ENCODE data around the gene STAB1.
"Not testable (repeated sequence)": the region's sequence is repeated elsewhere in the genome, so short reads cannot be mapped to it uniquely, and the experiment has no call there.

STAB1 gene

DNA sequence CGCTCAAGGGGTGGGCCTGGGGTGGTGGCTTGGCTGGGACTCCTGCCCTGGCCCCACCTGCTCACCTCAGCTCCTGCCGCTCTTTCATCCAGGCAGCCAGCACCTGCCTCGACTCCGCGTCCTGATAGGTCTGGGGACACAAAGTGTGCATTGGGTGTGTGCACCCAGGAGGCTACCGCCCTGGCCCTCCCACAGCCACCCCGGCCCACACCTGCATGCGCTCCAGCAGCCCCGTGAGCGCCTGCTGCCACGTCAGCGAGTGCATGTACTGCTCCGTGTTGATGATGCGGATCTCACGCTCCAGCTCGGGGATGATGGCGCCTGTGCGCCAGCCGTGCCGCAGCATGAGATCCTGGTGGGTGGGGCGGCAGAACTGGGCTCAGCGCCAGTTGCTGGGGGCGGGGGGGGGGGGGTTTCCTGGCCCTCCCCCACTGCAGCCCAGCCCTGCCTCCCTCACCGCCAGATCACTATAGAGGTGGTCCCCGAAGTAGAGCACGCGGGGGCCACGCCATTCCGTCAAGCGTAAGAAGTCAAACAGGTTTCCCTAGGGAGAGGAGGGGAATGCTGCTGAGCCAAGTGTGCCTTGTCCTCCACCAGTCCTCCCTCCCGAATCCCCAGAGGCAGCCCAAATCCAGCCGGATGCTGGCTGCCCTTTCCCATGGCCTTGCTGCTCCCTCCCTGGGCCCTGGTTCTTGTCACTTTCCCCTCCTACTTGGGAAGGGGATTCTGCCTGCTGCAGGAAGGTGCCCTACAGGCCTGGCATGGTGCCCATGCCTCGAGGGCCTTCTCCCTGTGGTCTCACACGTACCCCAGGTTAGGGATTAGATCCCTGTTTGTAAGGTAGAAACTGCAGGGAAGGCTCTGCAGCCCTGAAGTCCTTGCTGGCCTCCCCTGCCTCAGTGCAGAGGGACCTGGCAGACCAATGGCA lies 29.9 kb downstream of the STAB1 start:
- no peak for DNase-seq (ENCODE audit: low read depth)

DNA sequence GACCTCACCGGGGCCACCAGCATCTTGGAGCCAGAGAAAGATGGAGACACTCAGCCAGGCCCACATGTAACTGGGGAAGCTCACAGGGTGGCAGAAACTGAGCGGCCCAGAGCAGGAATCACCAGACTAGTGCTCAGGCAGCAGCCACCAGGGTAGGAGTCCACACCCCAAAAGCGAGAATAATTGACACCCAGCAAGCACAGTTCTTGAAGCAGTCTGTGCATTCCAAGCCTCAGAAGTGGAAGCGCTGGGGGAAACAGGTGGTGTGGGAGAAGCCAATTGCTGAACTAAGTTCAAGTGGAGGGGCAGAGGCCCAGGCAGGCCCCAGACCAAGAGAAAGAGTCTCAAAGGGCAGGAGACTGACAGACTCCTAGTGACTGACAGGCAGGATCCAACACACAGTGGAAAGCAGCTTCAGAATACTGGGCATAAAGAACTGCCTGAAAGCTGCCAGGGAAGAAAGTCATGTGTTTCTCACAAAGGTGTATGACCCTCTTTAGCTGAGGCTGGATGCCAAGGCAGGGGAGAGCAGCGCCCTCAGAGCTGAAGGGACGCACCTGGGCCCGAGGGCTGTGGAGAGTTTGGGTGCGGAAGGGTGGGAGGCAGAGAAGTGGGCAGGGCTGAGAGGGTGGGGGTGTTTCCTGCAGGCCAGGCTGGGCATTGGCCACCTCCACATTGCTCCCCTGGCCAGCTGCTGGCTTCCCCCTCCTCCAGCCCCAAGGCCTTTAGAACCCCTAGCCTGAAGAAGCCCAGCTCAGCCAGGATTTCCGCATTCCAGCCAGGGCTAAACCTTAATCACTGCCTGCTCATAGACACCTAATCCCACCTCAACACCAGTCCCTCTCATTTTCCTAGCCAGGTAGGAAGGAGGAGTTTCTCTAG lies 30.8 kb downstream of the STAB1 start:
- DNase-seq (ENCODE audit: low read depth), result no peak

DNA sequence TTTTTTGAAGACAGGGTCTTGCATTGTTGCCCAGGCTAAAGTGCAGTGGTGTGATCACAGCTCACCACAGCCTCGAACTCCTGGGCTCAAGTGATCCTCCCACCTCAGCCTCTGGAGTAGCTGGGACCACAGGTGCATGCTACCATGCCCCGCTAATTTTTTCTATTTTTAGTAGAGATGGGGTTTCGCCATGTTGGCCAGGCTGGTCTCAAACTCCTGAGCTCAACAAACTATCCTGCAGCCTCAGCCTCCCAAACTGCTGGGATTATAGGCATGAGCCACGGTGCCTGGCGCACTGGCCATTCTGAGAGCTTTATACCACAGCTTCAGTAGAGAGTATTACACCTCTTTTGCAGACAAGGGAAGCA lies 31.5 kb downstream of the STAB1 start:
- not testable (repeated sequence) for DNase-seq (ENCODE audit: low read depth)

DNA sequence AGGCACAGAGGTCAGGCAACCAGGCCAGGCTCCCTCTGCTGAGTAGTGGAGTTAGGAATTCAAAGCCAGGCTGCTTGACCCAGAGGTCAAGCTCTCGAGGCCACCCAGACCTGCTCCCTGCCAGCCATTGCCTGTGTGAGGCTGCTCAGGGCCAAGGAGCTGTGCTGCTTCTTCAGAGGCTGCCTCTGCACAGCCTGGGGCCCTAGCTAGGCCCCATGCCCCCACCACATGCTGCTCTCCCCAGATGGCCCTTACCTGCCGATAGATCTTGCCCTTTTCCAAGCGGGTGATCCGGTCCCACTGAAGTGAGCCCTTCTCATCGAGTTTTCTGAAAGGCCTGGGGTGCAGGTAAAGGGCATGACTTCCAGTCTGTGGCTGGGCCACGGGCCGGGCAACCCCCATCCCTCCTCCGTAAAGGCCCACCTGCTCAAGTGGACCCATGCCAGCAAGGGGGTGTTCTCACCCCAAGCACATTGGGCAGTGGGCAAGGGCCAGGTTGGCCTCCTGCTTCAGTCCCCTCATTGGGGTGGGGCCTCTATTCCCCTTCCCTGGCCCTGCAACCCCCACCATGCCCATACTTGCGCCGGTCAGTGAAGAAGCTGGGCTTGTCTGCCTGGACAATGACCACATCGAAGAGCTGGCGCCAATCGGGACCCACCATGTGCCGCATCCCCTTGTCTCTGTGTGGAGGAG lies 32.0 kb downstream of the STAB1 start:
- DNase-seq (ENCODE audit: low read depth), result no peak

DNA sequence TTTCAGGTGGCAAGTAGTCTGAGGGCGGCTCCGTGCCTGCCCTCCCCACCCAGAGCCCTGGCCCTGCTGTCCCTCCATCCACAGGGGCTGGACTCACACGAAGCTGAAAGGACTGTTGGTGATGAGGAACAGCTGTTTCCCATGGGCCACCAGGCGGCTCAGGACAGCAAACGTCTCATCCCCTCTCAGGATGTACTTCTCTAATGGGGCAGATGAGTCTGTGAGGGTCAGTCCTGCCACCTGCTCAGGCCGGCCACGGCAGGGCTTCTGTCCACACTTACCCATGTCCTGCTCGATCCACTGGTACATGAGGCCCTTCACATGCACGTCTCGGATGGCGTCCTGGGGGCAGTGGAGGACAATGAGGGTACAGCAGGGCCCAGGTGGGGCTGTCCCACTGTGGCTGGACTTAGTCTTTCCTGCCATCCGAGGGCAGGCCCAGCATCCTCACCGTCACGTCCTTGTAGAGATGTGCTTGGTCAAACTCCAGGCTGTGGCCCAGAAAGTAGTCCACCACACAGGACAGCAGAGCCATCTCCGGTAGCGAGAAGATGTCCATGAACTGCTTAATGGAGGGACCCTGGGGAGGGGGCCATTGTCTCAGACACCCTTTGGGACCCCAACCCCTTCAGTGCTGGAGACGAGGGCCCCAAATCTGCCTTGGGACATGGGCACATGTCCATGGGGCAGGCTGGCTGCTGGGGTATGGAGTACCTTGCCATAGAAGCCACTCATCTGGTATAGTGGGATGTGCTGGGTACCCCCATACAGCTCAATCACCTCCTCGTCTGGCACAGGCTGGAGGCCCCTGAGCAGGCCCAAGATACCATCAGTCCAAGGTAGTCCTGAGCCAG lies 32.8 kb downstream of the STAB1 start:
- DNase-seq (ENCODE audit: low read depth), result no peak

DNA sequence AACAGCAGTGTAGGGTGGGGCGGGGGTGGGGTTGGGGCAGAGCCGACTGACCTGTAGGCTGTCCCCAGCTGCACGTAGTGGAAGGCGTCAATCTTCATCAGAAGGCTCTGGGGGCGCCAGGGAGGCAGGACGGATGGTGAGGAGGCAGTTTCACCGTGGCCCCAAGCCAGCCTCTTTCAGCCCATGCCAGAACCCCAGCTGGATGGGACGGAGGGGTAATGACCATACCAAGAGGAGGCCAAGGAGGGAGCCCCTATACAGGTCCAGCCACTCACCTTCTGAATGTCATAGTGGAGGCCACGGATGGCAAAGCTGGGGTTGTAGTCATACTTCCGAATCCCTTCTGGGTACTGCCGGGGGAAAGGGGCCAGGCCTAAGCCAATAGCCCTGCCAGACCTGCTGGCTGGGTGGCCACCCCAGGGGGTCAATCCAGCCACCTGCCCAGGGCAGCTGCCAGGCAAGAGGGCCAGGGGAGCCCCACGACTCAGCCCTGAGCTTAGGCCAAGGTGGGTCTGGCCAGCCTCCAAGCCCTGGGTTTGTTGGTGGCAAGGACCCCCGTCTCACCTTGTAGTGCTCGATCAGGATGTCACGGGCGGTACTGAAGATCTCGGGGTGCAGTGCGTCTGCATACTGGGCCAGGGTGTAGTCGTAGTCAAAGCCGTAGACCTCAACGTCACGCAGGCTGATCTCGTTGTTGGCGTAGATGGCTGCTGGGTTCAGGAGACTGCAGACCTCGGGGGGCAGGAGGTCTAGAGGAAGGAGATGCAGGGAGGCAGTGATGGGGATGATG lies 33.6 kb downstream of the STAB1 start:
- no peak for DNase-seq (ENCODE audit: low read depth)

DNA sequence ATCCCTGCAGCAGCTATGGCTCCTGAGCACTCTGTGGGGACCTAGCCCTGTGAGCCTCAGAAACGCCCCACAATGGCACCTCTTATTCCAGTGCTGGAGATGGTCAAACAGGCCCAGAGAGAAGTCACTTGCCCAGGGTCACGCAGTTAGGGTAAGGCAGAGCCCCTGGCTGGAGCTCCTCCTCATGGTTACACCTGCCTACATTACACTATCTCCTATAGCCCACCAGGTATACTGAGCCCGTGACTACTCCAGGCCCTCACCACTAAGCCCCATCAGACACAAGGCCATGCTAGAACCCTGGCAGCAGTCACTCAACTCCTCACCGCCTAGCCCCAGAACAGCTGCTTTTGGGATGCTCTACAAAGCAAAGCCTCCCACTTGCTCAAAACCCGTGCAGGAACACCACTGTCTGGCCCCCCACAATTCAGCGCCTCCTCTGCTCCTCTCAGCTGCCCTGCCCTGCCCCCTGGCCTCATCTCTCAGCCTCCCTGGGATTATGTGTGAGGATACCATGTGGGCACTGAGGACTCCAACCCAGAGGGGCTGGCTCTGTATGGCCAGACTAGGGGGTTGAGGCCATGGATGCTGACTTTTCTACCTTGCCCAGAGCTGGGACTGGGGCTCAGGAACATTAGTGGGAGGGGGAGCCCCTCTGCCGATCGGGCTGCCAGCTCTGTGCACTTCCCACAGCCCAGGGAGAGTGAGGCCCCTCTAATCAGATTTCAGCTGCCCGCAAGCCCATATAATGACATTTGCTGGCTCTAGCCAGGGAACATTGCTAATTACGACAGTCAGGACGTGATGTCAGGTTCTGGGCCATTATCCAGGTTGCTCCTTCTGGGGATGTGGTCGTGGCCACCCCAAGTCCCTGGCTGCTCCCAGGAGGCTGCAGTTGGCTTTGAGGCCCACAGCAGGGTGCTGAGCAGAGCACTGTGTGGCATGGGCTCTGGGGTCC lies 34.5 kb downstream of the STAB1 start:
- DNase-seq (ENCODE audit: low read depth), result no peak

DNA sequence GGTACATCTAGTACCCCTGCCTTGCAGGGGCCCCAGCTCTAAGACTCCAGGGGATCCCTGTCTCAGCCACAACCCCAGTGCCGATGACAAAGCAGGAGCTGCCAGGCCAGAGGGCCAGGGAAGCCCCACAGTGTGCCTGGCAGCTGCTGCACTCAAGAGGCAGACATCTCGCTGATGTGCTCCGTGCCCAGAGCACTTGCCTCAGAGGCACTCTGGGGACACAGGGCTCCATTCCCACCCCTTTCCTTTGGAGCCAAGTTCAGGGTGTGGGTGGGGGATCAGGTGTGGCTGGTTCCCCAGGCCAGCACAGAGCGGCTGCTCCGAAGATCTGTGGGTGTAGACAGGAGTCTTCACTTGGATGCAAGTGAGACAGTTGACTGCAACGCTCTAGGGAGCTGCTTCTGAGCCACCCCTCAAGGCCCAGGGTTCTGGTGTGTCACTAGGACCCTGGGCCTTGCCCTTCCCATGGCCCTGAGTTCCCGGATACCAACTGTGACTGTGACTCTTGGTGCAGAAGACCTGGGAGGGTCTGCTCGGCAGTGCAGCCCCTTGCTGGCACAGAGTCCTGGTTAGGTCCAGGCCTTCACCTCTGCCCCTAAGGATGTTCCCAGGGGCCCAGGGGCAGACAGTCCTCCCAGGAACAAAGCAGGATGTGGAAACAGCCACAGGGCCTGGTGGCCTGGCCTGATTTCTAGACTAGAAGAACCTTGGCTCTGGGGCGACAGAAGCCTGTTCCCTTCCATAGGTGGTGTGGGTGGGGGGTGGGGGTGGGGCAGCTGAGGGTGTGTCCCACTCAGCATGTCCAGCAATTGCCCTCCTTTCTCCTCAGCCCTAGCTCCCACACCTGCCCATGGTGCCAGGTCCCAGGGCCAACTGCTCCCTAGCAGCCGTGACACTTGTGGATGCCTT lies 36.0 kb downstream of the STAB1 start:
- no peak for DNase-seq (ENCODE audit: low read depth)

DNA sequence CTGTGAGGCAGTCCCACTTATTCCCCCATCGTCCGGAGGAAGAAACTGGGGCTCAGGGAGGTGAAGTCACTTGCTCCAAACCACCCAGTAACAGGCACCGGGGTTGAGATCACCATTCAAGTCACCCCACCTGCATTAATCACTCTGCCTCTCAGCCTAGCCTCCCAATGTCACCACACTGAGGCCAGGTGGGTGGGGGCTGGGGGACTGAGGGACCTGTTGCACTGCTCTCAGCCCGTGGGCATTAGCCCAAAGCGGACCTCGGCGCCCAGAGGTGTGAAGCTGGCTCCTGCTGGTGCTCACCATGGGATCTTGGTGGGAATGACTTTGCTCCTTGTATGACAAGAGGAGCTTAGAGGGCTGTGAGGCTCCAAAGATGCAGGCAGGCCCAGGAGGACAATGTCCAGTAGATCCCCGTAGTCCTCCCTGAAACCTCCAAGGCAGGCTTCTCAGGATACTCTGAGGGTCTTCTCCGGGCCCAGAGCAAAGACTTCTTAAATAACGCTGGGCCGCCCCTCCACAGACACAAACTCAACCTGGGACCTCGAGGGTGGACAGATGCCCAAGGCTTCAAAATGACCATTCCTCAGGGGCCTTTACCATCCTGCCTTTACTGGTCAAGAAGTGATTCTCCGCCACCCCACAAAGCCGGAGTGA lies 36.9 kb downstream of the STAB1 start:
- no peak for DNase-seq (ENCODE audit: low read depth)

DNA sequence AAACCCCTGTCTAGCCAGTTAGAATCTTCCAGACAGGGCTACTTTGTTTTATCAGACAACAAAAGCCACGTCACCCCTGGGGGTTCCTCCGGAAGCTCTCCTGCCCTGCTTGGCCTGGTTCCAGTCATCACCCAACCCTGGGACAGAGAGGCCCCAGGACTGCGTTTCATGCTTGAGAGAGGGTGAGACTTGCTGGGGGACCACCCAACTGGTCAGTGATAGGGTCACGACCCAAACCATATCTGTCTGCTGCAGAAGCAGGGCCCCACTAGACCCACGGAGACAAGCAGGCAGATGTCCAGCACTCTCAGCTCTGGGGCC lies 37.3 kb downstream of the STAB1 start:
- no peak for DNase-seq (ENCODE audit: low read depth)

DNA sequence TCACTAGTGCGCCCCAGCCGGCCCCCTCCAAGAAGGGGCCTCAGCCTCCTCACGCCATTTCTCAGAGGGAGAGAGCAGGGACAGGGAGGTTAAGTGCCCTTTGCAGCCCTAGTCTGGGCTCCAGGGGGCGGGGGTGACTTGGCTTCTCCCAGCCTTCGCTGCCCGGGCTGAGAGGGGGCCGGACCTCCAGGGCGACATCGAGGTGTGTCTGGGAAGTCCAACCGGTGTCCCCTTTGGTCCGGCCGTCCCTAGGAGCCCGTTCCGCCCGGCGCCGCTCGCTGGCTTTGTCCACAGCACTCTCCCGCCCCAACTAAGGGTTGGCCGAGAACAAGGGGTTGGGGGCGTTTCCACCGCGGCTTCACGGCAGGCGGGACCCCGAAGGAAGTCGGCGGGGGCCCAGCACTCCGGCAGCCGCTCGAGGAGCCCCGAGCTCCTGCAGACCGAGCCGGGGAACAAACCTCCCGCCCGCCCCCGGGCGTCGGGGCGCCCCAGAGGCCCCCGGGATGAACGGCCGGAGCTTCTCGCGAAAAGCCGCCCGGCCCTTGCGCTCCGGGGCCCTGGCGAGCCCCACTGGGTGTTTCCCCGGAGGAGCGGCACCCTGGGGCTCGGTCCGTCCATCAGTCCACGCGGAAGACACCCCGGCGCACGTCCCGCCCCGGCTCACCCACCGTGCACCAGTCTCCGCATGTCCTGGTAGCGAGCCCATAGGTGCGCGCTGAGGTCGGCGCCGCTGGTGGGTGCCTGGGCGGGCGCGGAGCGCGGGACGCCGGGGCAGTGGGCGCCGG lies 37.9 kb downstream of the STAB1 start:
- no peak for DNase-seq (ENCODE audit: low read depth)

DNA sequence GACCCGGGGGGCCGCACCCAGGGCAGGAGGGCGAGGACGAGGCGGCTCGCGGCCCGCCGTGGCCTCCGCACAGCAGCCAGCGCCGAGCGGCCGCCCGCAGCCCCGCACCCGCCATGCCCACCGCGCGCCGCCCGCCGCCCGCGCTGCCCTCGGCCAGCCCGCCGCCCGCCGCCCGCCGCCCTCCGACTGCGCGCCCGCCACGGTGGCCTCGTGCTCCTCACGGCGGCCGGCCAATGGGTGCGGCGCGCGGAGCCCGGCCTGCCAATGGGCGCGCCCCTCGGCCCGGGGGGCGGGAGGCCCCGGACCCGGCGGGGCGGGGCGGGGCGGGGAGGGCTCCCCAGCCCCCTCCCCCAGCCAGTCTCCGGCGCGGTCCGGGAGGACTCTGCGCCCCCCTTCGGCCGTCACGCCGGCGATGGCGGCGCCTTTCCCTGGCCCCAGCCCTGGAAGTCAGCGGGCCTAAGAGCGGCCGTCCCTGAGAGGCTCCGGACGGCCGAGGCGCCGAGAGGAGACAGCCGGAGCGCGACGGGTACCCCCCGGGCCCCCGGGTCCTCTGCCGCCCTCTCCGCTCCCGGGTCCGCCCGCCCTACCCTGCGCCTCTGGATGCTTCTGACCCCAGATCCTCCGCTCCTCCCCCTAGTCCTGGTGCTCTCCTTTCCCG lies 38.6 kb downstream of the STAB1 start, which contains the start of gene NT5DC2:
Gene NT5DC2, minus strand, starts transcription at position 235 of the 658 bp plus-strand sequence. Its CDS starts 120 bp downstream, at position 115.
- DNase-seq (ENCODE audit: low read depth), result peak; percentile 29

DNA sequence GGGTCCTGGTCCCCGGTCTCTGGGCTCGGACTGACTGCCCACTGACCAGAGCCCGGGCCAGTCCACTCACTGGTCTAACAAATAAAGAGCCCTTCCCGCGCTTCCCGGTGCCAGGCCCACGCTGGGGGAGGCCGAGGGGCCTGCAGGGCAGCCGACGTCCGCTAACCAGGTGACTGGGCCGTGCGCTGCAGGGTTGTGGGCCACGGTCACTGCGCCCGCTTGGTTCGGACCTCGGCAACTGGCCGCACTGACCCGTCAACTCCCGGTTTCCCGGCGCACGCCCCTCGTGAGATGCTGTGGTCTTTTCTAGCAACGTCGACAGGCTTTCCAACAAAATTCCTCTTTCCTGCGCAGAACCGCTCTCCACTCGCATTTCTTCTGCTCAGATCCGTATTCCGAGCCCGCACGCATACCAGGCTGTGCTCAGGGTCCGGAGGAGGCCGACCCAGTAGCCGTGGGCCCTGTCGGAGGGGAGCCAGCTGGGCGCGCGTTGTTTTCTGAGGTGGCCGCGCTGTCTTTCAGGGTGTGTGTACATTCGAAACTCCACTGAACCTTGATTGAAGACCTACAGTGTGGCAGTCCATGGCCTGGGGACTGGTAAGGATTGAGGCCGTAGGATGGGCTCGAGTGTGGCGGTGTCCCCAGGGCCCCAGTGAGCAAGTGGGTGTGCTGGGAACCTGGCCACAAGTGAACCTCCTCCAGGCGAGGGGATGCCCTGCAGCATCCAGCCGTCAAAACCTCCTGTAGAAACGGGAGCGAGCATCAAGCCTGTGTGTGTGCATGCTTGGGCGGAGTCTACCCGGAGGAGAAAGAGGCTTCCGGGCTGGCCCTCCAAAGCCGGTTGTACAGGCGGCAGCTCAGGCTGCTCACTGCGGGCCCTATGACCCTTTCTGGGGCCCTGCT lies 39.4 kb downstream of the STAB1 start:
- no peak for DNase-seq (ENCODE audit: low read depth)

DNA sequence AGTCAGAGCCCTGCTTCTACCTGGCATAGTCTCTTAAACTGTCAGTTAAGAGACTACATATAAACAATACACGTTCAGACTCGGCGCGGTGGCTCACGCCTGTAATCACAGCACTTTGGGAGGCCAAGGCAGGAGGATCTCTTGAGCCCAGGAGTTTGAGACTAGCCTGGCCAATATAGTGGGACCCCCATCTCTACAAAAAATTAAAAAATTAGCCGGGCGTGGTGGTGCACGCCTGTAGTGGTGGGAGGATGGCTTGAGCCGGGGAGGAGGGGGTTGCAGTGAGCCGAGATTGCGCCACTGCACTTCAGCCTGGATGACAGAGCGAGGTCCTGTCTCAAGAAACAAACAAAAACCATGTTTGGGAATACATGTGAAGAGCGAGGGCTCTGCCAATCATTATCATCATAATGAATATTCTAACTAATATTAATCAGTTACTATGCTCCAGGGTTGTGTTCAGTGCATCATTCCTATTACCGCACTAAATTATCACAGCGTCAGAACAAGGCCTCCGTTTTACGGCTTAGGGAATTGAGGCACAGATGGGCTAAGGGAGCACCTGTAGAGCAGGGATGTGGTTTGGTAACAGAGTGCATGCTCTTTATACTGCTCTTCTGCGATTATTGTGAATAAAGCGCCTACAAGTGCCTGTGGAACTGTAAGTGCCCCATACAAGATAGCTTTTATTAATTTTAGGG lies 40.4 kb downstream of the STAB1 start:
- no peak for DNase-seq (ENCODE audit: low read depth)

DNA sequence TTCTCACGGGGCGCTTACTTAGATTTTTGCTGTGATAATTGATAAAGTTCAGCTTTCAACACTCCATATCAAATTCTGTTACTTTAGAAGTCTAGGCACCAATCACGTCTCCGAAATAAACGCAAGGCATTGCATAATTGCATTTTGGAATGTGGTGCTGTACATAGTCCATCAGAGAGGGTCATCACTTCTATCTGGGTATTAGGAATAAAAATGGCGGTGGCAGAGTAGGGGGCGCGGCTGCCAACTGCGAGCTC lies 40.9 kb downstream of the STAB1 start:
- no peak for DNase-seq (ENCODE audit: low read depth)
